ENCODE data around the gene FMN1. TPM values are rescaled to one million over a fixed set of nuclear protein-coding genes. Genes with fewer than 3 reads are reported as not detected.

The FMN1 gene
- total and polyA plus RNA-seq, 7 experiments from 2014 or later = 0.02 to 32.2 (median 1.0) TPM; not detected in 1

DNA sequence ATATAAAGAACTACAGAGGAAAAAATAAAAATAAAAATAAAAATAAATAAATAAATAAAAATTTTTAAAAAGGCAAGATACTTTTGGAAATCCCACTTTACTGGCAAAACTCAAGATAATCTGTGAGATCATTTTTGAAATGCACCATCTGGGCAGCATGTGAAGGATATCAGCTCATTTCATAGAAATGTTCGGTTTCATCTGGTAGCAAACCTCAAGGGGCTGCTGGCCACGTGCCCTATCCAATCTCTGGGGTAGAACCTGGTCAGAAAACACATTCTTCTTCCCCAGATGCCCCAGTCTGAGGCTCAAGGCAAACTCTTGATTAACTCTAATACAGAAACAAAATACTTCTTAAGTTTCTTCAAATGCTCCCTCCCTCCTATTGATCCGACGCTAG, 166.0 kb downstream of the FMN1 start:
- peak overlapping the region in 3 of 10 donors; percentile 4 to 61 (median 57) for H3K4me3 Mint-ChIP-seq
- H3K4me1 ChIP-seq (ENCODE audit: control insufficient read depth in 2 of 2, insufficient read depth in 2 of 2, low read length in 2 of 2) = no peaks in the 10 kb centered on the region
- no peak overlapping the region for H3K27ac ChIP-seq (ENCODE audit: low read depth, low read length)
- H3K36me3 ChIP-seq (ENCODE audit: control insufficient read depth in 2 of 3, insufficient read depth in 3 of 3, low read length in 3 of 3) = no peaks in the 10 kb centered on the region
- H3K9me3 Mint-ChIP-seq = peaks cover 0 to 1% (median 0%) of the 10 kb centered on the region in 11 donors
- H3K9me3 ChIP-seq (ENCODE audit: control insufficient read depth in 2 of 3, low read length in 3 of 3) = no peaks in the 10 kb centered on the region
- H3K4me3 ChIP-seq (ENCODE audit: low read length) = no peak overlapping the region
- intact Hi-C loops (cut with micrococcal nuclease) = no loop called here
- ChIA-PET POLR2A (no interaction called here), CTCF (no interaction called here)
- H3K27me3 ChIP-seq (ENCODE audit: control insufficient read depth in 2 of 2, insufficient read depth in 2 of 2, low read length in 2 of 2) = no peaks in the 10 kb centered on the region
- peak overlapping the region in 1 of 9 donors; percentile 94 for H3K27ac Mint-ChIP-seq
- no peak for DNase-seq
- H3K4me1 Mint-ChIP-seq = peaks cover 0 to 42% (median 17%) of the 10 kb centered on the region in 7 donors
- no peaks in the 10 kb centered on the region for H3K27me3 Mint-ChIP-seq
- ATAC-seq = no peak
- peaks cover 0 to 3% (median 0%) of the 10 kb centered on the region in 5 donors for H3K36me3 Mint-ChIP-seq

DNA sequence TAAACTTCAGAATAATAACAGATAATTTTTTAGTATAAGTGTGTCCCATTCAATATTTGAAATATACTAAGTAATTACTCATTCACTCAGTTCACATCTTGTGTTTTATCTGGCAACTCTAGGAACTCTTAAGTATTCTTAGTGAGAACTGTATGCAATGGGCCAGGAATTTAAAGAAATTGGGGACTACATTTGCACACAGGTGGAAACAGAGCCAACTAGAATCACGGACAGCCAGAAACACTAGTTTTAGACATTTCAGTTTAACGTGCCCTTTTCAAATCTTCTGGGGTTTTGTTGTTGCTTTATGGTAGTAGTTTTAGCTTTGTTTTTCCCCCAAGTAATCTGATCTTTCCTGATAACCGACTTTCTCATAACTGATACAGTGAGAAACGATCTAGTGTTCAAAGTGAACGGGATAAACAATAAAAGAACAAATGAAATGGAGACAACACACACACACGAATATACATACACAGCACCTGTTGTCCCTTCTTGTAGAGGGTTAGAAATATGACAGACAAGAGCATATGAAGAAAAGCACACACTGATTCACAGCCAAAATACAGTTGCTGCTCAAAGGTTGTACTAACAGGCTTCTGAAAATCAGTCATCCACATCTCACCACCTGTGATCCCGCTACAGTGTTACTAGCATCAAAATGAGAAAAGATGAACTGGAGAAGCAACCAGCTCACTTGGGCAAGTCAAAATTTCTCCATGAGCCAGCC, 167.0 kb downstream of the FMN1 start:
- peak overlapping the region in 3 of 10 donors; percentile 20 to 71 (median 23) for H3K4me3 Mint-ChIP-seq
- Histone ChIP-seq H3K27me3 (ENCODE audit: control insufficient read depth in 2 of 2, insufficient read depth in 2 of 2, low read length in 2 of 2) (no peaks in the 10 kb centered on the region), H3K27ac (ENCODE audit: low read depth, low read length) (no peak overlapping the region), H3K36me3 (ENCODE audit: control insufficient read depth in 2 of 3, insufficient read depth in 3 of 3, low read length in 3 of 3) (no peaks in the 10 kb centered on the region), H3K9me3 (ENCODE audit: control insufficient read depth in 2 of 3, low read length in 3 of 3) (no peaks in the 10 kb centered on the region), H3K4me3 (ENCODE audit: low read length) (no peak overlapping the region), H3K4me1 (ENCODE audit: control insufficient read depth in 2 of 2, insufficient read depth in 2 of 2, low read length in 2 of 2) (no peaks in the 10 kb centered on the region)
- H3K27ac Mint-ChIP-seq = peak overlapping the region in 2 of 9 donors; percentile 66 to 94
- intact Hi-C loops (cut with micrococcal nuclease) = no loop called here
- ATAC-seq (no peak), DNase-seq (no peak)
- no peaks in the 10 kb centered on the region for H3K36me3 Mint-ChIP-seq
- H3K9me3 Mint-ChIP-seq = peaks cover 0 to 1% (median 0%) of the 10 kb centered on the region in 11 donors
- ChIA-PET POLR2A (no interaction called here), CTCF (no interaction called here)
- peaks cover 0 to 48% (median 20%) of the 10 kb centered on the region in 7 donors for H3K4me1 Mint-ChIP-seq
- H3K27me3 Mint-ChIP-seq = peaks cover 0 to 2% (median 0%) of the 10 kb centered on the region in 5 donors

DNA sequence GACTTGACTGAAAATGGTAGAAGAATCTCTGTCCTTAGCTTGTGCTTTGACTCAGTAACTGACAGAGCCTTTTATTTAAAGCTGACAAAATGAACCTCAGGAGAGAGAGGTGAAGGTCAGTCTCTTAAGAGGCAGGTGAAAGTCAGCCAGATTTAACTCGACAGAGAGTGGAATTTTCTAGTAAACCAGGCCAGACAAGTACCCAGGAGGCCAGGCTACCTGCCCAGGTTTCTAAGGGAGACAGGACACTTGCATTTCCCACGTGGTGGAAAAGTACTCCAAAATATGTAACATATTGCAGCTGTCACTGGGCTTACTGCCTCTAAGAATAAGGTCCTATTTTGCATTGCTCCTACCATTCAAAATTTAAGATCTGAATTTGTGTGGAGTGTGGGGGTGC, 167.9 kb downstream of the FMN1 start:
- ATAC-seq = no peak
- Histone ChIP-seq H3K4me3 (ENCODE audit: low read length) (no peak overlapping the region), H3K27ac (ENCODE audit: low read depth, low read length) (no peak overlapping the region), H3K36me3 (ENCODE audit: control insufficient read depth in 2 of 3, insufficient read depth in 3 of 3, low read length in 3 of 3) (no peaks in the 10 kb centered on the region), H3K4me1 (ENCODE audit: control insufficient read depth in 2 of 2, insufficient read depth in 2 of 2, low read length in 2 of 2) (no peaks in the 10 kb centered on the region), H3K27me3 (ENCODE audit: control insufficient read depth in 2 of 2, insufficient read depth in 2 of 2, low read length in 2 of 2) (no peaks in the 10 kb centered on the region), H3K9me3 (ENCODE audit: control insufficient read depth in 2 of 3, low read length in 3 of 3) (no peaks in the 10 kb centered on the region)
- Mint-ChIP-seq H3K9me3 (peaks cover 0 to 1% (median 0%) of the 10 kb centered on the region in 11 donors), H3K4me3 (peak overlapping the region in 1 of 10 donors; percentile 14), H3K27me3 (peaks cover 0 to 5% (median 0%) of the 10 kb centered on the region in 5 donors), H3K4me1 (peaks cover 0 to 56% (median 21%) of the 10 kb centered on the region in 7 donors), H3K36me3 (no peaks in the 10 kb centered on the region), H3K27ac (peak overlapping the region in 2 of 9 donors; percentile 66 to 77)
- ChIA-PET CTCF (no interaction called here), POLR2A (no interaction called here)
- intact Hi-C loops (cut with micrococcal nuclease) = no loop called here
- no peak for DNase-seq

DNA sequence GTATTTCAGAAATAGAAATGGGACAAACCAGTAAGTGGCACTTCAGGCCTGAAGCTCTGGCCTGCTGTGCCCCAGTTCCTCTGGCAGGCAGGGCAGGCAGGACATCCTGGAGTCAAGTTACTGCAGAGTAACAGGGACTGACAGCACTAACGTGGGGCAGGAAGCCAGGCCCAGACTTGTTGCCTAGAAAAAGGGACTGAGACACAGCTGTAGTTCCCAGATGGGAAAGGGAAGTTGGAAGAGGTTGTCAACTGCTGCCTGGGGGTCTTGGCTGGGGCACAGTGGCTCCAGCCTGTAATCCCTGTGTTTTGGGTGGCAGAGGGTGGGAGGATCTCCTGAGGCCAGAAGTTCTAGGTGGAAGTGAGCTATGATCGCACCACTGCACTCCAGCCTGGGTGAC, 171.9 kb downstream of the FMN1 start:
- Mint-ChIP-seq H3K27me3 (peaks cover 0 to 6% (median 0%) of the 10 kb centered on the region in 5 donors), H3K27ac (peak overlapping the region in 1 of 9 donors; percentile 67), H3K9me3 (peaks cover 0 to 1% (median 0%) of the 10 kb centered on the region in 11 donors), H3K36me3 (peaks cover 0 to 7% (median 0%) of the 10 kb centered on the region in 5 donors), H3K4me1 (peaks cover 0 to 37% (median 7%) of the 10 kb centered on the region in 7 donors), H3K4me3 (peak overlapping the region in 1 of 10 donors; percentile 51)
- ATAC-seq (no peak), DNase-seq (no peak)
- no peaks in the 10 kb centered on the region for H3K27me3 ChIP-seq (ENCODE audit: control insufficient read depth in 2 of 2, insufficient read depth in 2 of 2, low read length in 2 of 2)
- H3K36me3 ChIP-seq (ENCODE audit: control insufficient read depth in 2 of 3, insufficient read depth in 3 of 3, low read length in 3 of 3) = no peaks in the 10 kb centered on the region
- no peaks in the 10 kb centered on the region for H3K4me1 ChIP-seq (ENCODE audit: control insufficient read depth in 2 of 2, insufficient read depth in 2 of 2, low read length in 2 of 2)
- CTCF ChIA-PET = no interaction called here
- no peaks in the 10 kb centered on the region for H3K9me3 ChIP-seq (ENCODE audit: control insufficient read depth in 2 of 3, low read length in 3 of 3)
- no peak overlapping the region for H3K27ac ChIP-seq (ENCODE audit: low read depth, low read length)
- intact Hi-C loops (cut with micrococcal nuclease) = loop anchor here in 1 of 2 donors (1.0 kb wide), 1 partner anchor 110 kb away; no protein-coding TSS in a partner anchor
- POLR2A ChIA-PET = no interaction called here
- H3K4me3 ChIP-seq (ENCODE audit: low read length) = no peak overlapping the region

DNA sequence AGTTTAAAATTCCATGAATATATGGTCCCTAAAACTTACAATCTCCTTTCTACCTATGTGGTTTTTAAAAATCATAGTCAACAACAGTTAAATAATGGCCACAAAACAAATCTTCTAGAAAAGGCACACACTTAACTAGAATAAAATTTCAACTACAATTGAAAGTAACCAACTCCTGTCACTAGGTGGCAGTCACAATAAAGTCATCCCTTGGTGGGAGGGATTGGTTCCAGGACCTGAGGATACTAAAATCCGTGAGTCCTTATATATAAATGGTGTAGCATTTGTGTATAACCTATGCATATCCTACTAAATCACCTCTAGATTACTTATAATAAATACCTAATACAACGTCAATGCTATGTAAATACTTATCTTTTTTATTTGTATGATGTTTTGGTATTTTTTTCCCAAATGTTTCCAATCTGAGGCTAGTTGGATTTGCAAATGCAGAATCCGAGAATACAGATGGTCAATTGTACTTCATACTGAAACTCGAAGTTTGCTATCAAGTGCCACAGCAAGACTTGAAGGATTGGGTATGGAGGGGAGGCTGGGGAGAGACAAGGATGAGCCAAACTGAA, 172.6 kb downstream of the FMN1 start:
- Mint-ChIP-seq H3K9me3 (peaks cover 0 to 1% (median 0%) of the 10 kb centered on the region in 11 donors), H3K27ac (peak overlapping the region in 1 of 9 donors; percentile 57), H3K27me3 (peaks cover 0 to 6% (median 0%) of the 10 kb centered on the region in 5 donors), H3K4me1 (peaks cover 0 to 35% (median 4%) of the 10 kb centered on the region in 7 donors), H3K36me3 (peaks cover 0 to 7% (median 0%) of the 10 kb centered on the region in 5 donors), H3K4me3 (no peak overlapping the region)
- Histone ChIP-seq H3K4me1 (ENCODE audit: control insufficient read depth in 2 of 2, insufficient read depth in 2 of 2, low read length in 2 of 2) (no peaks in the 10 kb centered on the region), H3K27ac (ENCODE audit: low read depth, low read length) (no peak overlapping the region), H3K27me3 (ENCODE audit: control insufficient read depth in 2 of 2, insufficient read depth in 2 of 2, low read length in 2 of 2) (no peaks in the 10 kb centered on the region), H3K36me3 (ENCODE audit: control insufficient read depth in 2 of 3, insufficient read depth in 3 of 3, low read length in 3 of 3) (no peaks in the 10 kb centered on the region), H3K4me3 (ENCODE audit: low read length) (no peak overlapping the region), H3K9me3 (ENCODE audit: control insufficient read depth in 2 of 3, low read length in 3 of 3) (no peaks in the 10 kb centered on the region)
- ATAC-seq (no peak), DNase-seq (peak in 3 of 9 donors; percentile 1 to 37 (median 5))
- CTCF ChIA-PET = no interaction called here
- POLR2A ChIA-PET = no interaction called here
- intact Hi-C loops (cut with micrococcal nuclease) = loop anchor here (1.0 kb wide), 1 partner anchor 110 kb away; no protein-coding TSS in a partner anchor

DNA sequence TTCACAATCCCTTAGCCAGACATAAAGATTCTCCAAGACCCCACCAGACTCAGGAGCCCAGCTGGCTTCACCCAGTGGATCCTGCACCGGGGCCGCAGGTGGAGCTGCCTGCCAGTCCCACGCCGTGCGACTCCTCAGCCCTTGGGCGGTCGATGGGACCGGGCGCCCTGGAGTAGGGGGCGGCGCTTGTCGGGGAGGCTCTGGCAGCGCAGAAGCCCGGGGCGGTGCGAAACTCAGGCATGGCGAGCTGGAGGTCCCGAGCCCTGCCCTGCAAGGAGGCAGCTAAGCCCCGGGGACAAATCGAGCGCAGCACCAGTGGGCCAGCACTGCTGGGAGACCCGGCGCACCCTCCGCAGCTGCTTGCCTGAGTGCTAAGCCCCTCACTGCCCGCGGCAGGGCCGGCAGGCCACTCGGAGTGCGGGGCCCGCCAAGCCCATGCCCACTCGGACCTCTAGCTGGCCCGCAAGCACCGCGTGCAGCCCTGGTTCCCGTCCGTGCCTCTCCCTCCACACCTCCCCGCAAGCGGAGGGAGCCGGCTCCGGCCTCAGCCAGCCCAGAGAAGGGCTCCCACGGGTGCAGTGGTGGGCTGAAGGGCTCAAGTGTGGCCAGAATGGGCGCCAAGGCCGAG, 175.0 kb downstream of the FMN1 start:
- peaks cover 0 to 1% (median 0%) of the 10 kb centered on the region in 11 donors for H3K9me3 Mint-ChIP-seq
- ATAC-seq (no peak), DNase-seq (no peak)
- no peak overlapping the region for H3K4me3 Mint-ChIP-seq
- peaks cover 0 to 46% (median 5%) of the 10 kb centered on the region in 7 donors for H3K4me1 Mint-ChIP-seq
- intact Hi-C loops (cut with micrococcal nuclease) = no loop called here
- peaks cover 0 to 8% (median 0%) of the 10 kb centered on the region in 5 donors for H3K36me3 Mint-ChIP-seq
- Histone ChIP-seq H3K36me3 (ENCODE audit: control insufficient read depth in 2 of 3, insufficient read depth in 3 of 3, low read length in 3 of 3) (no peaks in the 10 kb centered on the region), H3K27ac (ENCODE audit: low read depth, low read length) (no peak overlapping the region), H3K4me3 (ENCODE audit: low read length) (no peak overlapping the region), H3K4me1 (ENCODE audit: control insufficient read depth in 2 of 2, insufficient read depth in 2 of 2, low read length in 2 of 2) (no peaks in the 10 kb centered on the region), H3K27me3 (ENCODE audit: control insufficient read depth in 2 of 2, insufficient read depth in 2 of 2, low read length in 2 of 2) (no peaks in the 10 kb centered on the region), H3K9me3 (ENCODE audit: control insufficient read depth in 2 of 3, low read length in 3 of 3) (no peaks in the 10 kb centered on the region)
- CTCF ChIA-PET = no interaction called here
- no peak overlapping the region for H3K27ac Mint-ChIP-seq
- H3K27me3 Mint-ChIP-seq = peaks cover 0 to 6% (median 4%) of the 10 kb centered on the region in 5 donors
- POLR2A ChIA-PET = no interaction called here
